Endometrium (tissue), 2 donors: Measurements from ENCODE around the gene HYAL3.
"Not testable (repeated sequence)": the region's sequence is repeated elsewhere in the genome, so short reads cannot be mapped to it uniquely, and the experiment has no call there.

Experiments used
- FAIRE-seq: peaks from 2 replicates; lab custom pipeline; 2012; peaks lifted over from hg19 to GRCh38; lab: Jason Lieb, UNC
- donor health status: control.
- donor health status: control.

HYAL3 gene

DNA sequence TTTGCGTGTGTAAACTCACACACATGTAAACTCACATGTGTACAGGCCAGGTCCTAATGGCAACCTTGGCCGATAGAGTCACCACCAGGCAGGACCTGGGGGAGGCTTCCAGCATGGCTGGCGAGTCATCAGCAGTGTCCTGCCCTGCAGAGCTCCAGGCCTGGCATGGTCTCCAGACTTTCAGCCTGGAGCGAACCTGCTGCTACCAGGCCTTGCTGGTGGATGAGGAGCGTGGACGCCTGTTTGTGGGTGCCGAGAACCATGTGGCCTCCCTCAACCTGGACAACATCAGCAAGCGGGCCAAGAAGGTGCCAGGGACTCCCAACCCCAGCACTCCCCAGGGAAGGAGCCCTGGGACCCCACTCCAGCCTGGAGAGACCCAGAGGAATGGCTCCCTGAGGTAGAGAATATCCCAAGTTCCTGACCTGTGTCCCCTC lies 29.2 kb downstream of the HYAL3 start:
- no peak for FAIRE-seq

DNA sequence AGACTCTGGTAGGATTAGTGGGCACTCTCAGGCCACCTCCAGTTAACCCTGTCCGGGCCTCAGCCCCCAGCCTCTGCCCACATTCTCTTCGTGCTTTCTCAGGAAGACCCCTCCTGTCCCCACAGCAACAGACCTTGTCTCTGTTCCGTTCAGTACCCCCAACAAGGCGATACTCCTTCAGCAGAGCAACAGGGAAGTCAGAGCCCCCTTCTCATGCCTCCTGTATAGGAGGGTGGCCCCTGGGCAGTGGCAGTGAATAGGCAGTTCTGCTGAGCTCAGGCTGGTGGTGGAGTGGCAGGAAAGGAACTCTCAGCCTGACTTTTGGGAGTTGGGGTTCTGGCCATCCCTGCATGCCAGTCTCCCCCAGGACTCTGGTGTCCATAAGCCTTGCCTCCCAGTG lies 29.7 kb downstream of the HYAL3 start:
- FAIRE-seq, result no peak

GRCh38 chr3:50268703-50269451 lies 30.3 kb downstream of the HYAL3 start, which contains the start of gene SEMA3B:
SEMA3B (plus strand) TSS chr3:50269147; CDS start chr3:50269241, 94 bp downstream.
- no peak for FAIRE-seq

- no peak for FAIRE-seq
Observed at GRCh38 chr3:50268276-50268675, 30.9 kb downstream of the HYAL3 start.

DNA sequence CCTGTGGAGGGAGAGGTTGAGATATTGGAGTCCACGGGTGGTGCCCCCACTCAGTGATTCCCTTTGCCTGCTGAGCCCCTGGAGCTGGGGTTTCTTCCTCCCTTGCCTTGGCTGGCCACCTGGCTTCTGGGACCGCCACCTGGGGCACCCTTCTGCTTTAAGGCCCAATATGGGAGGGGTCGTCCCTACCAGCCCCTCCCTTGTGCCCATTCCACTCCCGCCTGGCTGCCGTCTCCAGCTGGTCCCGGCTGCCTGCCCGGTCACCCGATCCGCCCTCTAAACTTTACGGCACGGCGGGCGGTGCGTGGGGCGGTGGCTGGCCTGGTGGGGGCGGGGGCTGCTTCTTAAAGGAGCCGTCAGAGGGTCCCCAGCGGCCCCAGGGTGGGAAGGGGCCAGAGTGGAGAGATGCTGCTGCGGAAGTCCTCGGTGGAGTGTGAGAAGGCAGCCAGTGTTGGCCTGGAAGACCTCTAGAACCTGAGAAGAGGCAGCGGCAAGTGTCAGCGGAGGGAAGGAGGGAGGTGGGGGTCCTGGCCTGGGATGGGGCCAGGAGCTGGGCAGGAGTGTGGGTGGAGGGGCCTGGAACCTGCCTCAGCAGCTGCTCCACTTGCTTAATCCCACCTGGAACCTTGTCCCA lies 31.8 kb downstream of the HYAL3 start:
- no peak for FAIRE-seq

- FAIRE-seq, result no peak
Observed at GRCh38 chr3:50266836-50267235, 32.4 kb downstream of the HYAL3 start.

DNA sequence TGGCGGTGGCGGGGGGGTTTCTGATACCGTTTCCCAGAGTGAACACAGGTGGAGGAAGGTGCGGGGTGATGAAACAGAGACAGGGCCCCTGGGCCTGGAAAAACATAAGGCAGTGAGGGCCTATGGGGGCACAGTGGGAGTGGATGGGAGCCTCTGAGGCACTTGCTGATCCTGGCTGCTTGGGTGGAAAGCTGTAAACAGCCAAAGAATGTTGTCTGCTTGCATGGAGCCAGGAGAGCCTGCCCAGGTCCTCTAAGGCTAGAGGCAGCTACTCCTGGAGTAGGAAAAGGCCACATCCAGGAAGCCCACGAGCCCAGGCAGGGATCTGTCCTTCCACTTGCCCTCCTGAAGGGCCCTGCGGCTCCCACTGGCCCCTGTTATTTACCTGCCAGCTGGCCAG lies 33.2 kb downstream of the HYAL3 start:
- no peak for FAIRE-seq

GRCh38 chr3:50265571-50265970 lies 33.6 kb downstream of the HYAL3 start:
- FAIRE-seq, result no peak

DNA sequence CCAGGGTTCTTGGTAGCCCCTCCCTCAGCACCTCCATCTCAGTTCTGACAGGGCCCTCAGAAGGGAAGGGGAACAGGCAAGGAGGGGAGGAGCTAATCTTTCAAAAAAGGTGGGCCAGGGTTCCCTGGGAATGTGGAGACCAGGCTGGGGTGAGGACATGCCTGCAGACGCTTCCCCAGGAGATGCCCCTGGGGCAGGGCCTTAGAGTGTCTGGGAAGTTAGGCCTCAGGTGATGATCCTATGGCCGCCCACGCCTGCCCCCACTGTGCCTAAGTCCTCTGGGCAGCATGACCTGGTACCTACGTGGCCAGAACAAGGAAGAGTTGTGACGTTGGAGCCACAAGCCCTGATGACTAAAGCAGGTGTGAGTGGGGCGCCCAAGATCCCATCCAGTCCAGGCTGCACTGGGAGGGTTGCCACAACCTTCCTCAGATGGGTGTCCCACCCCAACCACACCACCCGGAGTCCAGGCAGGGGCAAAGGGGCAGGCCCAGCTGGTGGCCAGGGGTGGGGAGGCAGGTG lies 34.2 kb downstream of the HYAL3 start:
- FAIRE-seq, result no peak

GRCh38 chr3:50264383-50264963 lies 34.7 kb downstream of the HYAL3 start:
- FAIRE-seq, result no peak

DNA sequence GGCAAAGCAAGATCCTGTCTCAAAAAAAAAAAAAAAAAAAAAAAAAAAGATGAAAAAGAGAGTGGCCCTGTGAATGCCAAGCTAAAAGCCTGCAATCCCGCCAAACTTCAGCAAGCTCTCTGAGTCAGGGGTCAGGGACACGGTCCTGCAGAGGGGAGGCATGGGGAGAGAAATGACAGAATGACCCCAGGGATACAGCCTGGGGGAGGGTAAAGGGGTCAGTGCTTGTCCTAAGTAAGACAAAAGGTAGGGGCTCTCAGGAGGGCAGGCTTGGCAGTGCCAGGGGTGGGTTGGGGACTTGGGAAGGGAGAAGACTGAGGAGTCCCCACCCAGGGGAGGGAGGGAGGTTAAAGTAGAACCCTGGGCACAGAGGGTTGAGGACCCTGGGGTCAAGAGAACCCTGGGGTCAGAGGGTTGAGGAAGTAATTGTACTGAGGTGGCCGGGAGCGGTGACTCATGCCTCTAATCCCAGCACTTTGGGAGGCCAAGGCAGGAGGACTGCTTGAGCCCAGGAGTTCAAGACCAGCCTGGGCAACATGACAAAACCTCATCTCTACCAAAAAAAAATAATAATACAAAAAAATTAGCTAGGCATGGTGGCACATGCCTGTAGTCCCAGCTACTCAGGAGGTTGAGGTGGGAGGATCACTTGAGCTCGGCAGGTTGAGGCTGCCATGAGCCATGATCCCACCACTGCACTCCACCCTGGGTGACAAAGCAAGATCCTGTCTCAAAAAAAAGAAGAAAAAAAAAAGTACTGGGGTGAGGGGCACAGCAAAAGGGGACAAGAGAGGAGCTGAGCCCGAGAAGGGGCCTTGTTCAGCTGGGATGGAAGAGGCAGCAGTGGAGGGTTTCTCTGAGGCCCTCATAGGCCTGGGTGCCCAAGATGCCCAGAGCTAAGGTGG lies 35.5 kb downstream of the HYAL3 start:
- FAIRE-seq, result no peak

GRCh38 chr3:50262778-50263177 lies 36.4 kb downstream of the HYAL3 start:
- no peak for FAIRE-seq

DNA sequence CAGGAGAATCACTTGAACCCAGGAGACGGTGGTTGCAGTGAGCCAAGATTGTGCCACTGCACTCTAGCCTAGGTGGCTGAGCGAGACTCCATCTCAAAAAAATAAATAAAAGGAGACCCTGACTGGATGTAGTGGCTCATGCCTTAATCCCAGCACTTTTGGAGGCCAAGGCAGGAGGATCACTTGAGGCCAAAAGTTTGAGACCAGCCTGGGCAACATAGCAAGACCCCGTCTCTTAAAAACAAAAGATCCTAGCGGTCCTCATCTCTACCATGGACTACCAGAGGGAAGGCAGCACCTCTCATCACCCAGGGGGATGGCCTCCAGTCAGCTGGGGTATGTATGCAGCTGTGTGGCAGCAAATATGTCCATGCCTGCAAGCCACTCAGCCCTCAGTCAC lies 37.0 kb downstream of the HYAL3 start:
- FAIRE-seq, result not testable (repeated sequence)

- no peak for FAIRE-seq
Observed at GRCh38 chr3:50261505-50261904, 37.7 kb downstream of the HYAL3 start.

DNA sequence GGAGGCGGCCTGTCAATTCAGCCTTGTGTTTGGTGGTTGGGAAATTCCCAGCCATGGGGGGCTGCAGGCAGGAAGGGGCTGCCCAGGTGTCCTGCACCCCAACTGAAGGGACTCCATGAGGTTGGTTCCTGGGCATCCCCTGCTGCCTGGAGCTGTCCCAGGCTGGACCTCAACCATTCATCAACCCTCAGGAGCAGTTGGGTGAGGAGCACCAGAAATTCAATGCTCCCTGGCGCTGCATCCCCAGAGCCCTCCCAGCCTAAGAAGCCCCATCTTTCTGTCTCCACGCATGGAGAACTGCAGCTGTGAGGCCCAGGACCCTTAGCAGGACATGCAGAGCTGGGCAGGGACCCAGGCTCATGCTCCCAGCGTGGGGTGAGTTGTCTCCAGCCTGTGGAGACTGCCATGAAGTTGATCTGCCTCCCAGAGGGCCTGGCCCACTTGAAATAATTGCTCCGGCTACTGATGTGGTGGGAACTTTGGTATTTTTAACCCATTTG lies 38.2 kb downstream of the HYAL3 start:
- FAIRE-seq, result no peak

GRCh38 chr3:50260027-50260941 lies 38.9 kb downstream of the HYAL3 start:
- no peak for FAIRE-seq

DNA sequence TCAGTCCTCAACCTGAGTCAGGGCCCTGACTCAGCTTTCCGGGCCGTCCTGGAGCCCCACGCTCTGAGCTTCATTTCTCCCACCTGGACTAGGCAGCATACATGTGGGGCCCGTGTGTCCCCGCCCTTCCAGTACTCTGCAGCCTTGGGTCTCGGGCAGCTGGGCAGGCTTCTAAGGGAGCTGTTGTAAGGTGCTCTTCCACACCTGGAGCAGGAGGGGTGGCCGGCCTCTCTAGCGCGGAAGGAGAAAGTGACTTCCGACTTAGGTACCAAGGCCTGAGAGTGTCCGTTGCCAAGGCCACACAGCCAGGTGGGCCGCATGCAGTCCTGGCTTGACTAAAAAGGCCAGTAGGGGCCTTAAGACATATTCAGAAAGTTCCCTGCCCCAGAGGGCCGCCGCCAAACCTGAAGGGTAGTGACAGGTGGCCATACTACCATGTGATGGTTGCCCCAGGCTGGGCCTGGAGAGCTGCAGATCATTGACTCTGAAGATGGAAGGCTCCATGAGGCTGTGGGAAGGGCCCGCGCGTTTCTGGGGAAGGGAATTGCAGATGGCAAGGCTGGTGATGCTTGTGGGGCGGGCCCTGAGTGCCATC lies 39.7 kb downstream of the HYAL3 start:
- FAIRE-seq, result no peak

GRCh38 chr3:50258979-50259378 lies 40.2 kb downstream of the HYAL3 start:
- no peak for FAIRE-seq

GRCh38 chr3:50258029-50258680 lies 41.0 kb downstream of the HYAL3 start:
- FAIRE-seq, result no peak
